Measurements from ENCODE around the gene PRKCB.

PRKCB gene

DNA sequence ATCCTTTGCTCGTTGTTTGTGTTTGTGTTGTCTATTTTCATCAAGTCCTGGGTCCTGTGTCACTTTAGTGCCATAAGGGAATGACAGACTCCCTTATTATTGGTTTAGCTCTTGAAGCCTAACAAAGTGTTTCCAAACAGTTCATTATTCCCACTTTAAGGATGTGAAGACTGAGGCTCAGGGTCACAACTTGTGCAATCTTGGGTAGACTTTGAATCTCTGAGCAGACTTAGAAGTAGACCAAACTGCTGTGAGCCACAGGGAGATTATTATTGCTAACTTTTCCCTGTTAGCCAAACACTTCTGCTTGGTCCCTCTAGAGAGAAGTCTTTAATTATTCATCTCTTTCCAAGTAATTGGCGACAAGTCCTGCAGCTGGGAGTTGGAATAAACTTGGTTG, 31.8 kb downstream of the PRKCB start:
- DNase-seq: no peak

DNA sequence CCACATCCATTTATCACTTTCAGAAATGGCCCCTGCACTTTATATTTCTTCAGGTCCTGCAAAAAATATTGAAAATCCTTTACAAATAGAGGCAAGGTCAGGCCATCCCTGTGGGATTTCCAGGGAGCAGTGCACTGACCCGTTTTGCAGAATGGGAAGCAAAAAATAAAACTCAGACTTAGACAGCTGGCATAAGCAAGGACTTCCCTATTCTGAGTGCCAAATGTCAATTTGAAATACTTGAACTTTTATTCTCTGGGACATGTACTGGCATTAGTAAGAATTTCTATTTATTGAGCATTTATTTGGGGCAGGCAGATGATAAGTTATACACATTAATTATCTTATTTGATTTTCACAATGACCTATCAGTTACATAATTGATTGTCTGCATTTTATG, 32.4 kb downstream of the PRKCB start:
- DNase-seq: no peak

DNA sequence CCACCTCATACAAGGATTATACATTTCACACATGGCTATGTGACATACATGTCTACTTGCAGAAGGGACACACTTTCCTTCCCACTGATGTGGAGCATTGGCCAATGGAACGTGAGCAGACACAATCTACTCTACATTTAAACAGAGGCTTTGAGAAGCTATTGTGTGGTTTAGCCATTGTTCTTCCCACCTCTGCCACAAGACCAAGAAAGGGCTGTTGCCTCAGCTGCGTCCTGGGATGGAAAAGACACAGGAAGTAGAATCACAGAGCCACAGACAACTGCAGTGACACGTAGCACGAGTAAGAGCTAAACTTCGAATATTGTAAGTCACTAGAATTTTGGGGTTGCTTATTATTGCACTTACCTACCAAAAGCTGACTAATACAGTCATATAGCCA, 33.3 kb downstream of the PRKCB start:
- peak; percentile 53 to 54 for DNase-seq

DNA sequence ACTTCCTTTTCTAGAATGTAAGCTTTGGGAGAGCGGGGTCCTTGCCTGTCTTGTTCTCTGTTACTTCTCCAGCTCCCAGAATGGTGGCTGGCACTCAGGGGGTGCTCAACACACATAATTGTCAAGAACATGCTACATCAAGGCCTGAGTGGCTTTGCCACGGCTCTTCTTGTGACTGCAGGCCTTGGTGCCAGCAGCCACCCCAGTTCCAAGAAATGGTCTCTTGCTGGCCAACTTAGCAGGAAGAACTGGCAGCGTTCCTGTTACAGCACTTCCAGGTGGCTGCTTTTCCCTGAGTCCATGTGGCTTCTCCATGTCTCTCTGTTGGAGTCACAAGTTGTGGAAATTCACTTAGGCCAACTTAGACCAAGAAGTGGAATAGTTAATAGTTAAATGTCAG, 36.1 kb downstream of the PRKCB start:
- no peak for DNase-seq

GRCh38 chr16:23874613-23875294, 39.0 kb downstream of the PRKCB start:
- DNase-seq: no peak

DNA sequence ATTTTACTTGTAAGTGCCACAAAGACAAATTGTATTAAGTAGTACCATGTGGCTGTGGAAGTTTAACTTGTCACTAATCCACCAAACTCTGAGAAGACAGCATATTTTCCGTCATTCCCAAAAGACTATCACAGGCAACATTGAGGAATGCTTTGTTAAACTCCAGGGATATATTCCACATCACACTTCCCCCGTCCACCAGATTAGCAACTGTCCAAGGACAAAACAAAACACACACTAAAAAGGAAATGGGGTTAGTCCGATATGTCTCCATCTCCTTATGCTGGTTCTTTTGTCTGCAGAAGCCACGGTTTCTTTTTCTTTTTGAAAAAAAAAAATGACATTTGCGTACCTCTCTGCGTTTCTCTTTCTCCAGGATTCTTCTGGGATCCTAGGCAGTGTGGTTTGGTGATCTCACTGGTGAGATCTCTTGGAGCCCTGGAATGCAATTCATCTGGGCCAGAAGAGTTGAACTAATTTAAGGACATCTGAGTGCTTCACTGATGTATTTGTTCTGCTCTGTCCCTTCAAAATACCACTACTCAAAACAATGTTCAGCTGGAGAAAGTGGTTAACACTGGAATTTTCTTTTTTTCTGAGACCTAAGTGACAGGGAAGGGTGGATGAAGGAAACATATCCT, 40.6 kb downstream of the PRKCB start:
- DNase-seq: no peak

DNA sequence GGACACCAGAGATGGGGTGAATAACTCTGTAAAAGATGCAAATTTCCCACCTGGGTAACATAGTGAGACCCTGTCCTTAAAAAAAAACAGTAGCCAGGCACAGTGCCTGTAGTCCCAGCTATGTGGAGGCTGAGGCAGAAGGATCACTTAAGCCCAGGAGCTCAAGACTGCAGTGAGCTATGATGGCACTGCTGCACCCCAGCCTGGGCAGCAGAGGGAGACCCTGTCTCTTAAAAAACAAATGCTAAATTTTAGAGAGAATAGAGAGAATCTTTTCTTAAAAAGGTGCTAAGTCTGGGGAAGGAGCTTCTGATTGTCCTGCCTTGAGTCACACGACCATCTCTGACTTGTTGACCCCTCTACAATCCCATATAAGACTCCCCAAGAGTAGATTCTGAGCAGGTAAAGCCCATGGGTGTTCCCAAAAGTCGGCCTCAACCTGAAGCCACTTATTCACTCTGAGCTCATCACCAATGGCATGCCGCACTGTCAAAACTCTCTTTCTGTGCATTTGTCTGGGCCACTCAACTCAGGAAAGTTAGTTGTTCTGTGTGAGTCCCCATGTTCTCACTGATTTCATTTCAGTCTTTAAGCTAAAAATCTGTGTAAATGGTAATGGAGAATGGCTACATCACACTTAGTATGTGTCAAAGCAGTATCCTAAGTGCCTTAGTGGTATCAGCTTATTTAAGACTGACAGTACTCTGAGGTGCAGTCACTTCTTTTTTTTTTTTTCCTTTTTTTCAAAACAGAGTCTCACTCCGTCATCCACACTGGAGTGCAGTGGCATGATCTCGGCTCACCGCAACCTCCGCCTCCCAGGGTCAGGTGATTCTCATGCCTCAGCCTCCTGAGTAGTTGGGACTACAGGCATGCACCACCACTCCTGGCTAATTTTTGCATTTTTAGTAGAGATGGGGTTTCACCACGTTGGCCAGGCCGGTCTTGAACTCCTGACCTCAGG, 41.6 kb downstream of the PRKCB start:
- DNase-seq: peak; percentile 37 to 49

DNA sequence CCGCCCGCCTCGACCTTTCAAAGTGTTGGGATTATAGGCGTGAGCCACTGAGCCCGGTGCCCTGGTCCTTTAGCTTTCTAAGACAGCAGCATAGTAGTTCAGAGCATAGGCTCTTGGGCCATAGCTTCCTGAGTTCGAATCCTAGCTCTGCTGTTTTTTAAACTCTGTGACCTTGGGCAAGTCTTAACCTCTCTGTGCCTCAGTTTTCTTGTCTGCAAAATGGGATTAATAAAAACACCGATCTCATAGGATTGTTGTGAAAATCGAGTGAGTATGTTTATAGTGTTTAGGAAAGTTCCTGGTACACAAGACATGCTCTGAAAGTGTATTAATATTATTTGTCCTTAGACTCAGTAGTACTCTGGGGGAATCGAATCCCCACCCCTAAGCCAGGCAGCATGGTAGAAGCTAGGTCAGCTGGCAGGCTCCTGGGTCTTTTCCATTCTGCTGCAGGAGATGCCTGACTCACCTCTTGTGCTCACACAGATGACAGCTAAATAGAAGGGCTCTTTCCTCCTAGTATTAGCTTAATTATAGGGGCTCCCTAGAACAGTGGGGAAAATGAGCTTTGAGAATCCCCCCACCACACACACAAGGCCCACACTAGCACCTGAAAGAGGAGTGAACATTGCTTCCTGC, 44.1 kb downstream of the PRKCB start:
- DNase-seq: no peak

DNA sequence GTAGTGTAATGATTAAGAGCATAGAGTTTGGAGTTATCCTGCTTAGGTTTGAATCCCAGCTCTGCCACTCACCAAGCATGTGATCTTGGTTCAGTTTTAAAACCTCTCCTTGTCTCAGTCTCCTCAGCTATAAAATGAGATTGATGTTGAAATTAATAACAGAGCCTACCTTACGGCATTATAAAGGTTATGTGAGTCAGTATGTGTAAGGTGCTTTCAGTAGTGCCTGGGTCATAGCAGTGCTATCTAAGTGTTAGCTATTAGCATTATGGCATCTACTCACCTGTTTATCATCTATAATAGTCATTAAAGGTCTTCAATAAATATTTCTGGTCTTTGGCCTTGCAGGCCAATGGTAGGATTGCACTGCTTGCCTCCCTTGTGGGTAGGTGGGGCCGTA, 53.4 kb downstream of the PRKCB start:
- DNase-seq: peak in 1 of 2 experiments; percentile 6

DNA sequence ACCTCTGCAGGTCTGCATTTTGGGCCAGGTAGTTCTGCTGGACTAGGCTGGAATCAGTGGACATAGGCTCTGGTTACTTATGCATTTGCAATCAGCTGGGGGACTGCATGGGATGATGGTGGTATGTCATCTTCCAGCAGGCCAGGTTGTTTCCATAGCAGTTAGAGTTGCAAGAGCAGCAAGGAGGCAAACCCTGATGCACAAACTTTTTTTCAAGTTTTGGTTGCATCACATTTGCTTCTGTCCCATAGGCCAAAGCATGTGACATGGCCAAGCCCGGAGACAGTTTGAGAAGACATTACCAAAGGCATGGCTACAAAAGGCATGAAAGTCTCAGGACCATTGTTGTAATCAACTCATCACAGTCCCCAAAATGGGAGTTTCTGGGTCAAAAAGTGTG, 58.2 kb downstream of the PRKCB start:
- peak in 1 of 2 experiments; percentile 7 for DNase-seq

GRCh38 chr16:23895052-23895451, 59.3 kb downstream of the PRKCB start:
- no peak for DNase-seq

DNA sequence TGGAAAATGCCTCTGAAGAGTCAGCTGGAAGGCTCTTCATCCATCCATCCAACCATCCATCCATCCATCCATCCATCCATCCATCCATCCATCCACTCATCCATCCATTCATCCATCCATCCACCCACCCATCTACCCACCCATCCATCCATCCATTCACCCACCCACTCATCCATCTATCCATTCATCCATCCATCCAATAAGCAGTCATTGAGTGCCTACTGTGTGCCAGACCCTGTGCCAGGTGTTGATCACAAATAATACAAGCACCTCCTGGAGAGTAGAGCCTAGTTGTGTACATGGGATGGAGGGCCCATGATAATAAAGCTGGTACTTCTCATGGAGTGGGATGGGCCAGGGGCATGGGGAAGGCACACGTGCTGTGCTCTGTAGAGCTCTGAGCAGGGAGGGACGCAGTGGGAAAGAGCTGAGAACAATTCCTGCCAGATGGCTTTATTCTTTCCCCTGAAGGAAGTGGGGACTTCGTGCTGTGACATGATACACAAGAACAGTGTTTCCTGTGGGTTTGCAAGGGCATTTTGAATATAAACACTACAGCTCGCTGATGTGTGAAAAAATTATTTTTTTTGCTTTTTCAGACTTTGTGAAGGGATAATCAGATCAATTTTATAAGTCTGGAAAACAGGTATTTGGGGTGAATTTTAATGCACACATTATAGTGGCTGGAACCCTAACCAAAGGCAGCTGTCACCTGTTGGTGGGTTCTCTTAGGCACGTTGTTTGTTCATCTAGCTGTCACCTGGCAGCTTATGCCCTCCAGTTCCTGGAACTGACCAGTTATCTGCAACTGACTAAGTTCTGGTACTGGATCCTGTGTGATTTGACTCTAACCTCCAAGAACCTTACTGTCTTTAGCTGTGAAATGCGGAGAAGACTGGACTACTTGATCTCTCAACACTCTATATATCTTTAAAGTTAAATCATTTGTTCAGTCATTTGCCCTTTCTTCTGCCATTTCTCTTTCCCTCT, 61.3 kb downstream of the PRKCB start:
- peak in 1 of 2 experiments; percentile 12 for DNase-seq

- DNase-seq: no peak
These were observed 63.1 kb downstream of the PRKCB start for GRCh38 chr16:23898682-23899430.

DNA sequence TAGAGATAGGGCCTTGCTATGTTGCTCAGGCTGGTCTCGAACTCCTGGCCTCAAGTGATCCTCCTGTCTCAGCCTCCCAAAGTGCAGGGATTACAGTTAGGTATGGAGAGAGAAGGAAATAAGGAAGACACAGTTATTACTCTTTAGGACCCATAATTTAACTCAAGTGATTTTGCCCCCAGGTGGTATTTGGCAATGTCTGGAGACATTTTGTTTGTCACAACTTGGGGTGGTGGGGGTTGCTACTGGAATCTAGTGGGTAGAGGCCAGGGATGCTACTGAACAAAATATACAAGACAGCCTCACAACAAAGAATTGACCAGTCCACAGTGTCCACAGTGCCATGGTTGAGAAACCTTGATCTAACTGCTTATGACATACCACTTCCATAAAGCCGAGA, 64.1 kb downstream of the PRKCB start:
- no peak for DNase-seq

DNA sequence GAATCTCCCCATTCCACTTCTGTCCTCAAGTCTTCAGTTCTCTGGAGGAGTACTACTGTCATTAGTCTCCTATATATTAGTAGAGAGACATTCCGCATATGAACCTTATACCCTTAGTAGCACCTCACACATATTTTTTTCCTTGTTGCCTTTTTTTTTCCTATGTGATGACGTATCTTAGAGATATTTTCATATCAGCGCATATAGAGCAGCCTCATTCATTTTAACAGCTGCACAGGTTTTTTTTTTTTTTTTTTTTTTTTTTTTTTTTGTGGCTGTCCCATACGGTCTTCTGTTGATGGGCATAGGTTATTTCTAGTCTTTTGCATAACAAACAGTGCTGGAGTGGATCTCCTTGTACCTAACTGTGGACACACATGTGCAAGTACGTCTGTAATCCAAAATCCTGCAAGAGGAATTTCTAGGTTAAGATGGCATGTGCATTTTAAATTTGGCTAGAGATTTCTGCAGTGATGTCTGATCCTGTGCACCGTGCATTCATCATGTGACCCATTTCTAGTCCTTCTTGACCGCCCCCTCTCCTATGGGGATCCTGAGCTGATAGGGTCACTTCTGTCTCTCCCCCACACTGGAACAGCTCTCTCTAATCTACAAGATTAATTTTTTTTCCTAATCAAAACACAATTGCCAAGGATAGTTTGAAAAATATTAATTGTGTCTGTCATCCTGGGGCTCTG, 64.8 kb downstream of the PRKCB start:
- DNase-seq: no peak

- no peak for DNase-seq
These were observed 65.6 kb downstream of the PRKCB start for GRCh38 chr16:23901178-23902033.

DNA sequence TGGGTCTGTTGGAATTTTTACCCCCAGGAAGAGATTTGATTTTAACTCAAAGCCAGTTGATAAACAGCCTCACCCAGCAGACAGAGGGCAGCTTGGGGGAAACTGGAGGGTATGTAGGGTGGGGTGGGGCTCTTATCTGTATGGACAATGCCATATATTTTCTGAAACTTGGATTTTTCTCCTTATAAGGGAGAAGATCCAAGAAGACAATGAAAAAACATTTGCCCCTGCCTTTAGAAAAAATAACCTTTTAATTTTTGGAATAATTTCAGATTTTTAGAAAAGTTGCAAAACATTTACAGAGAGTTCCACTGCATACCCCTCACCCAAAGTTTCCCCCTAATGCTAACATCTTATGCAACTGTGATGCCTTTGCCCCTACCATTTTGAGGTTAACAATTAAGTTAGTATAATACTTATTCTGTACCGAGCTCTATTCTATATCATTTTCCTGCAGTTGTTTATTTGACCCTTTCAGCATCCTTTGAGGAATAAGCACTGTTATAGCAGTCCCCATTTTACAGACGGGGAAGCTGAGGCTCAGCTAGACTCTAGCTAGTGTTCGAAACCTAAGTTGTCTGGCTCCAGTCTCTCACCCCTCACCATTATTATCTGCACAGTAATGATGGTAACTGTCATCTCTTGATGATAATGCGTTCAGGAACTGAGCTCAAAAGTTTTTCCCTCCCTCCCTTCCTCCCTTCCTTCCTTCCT, 66.4 kb downstream of the PRKCB start:
- DNase-seq: no peak

DNA sequence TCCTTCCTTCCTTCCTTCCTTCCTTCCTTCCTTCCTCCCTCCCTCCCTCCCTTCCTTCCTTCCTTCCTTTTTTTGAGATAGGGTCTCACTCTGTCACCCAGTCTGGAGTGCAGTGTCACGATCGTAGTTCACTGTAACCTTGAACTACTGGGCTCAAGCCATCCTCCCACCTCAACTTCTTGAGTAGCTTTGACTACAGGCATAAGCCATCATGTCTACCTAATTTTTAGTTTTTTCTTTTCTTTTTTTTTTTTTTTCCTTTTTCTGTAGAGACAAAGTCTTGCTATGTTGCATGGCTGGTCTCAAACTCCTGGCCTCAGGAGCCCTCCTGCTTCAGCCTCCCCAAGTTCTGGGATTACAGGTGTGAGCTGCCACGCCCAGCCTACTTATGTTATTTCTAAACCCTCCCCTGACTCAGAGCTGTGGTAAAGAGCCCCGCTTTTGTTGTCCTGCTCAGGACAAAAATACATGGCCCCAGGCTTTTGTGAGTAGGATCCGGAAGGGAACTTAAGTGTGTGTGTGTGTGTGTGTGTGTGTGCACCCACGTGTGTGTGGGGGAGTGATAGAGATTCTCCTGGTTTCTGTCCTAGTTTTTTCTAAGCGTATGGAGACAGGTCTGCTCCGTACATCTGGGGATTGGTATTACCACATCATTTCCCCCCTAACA, 67.1 kb downstream of the PRKCB start:
- DNase-seq: no peak

Data from activated T-cell treated with anti-CD3 and anti-CD28 coated beads, Interleukin-2, amount 50 U/mL, for 48 hours (primary cell).